ENCODE data around the gene NUDCD3.

DNA sequence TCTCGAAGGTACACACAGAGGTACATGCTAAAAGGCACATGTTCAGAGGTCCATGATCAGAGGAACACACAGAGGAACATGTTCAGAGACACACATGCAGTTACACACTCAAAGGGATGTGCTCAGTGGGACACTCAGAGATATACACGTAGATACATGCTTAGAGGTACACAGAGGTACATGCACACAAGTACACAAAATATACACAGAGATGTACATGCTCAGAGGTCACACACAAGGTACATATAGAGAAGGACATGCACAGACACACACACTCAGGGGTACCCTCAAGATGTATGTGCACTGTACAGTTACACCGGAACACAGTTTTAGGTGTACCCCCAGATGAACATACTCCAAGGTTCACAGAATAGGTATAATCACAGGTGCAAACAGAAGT lies 31.9 kb upstream of the NUDCD3 start:
- no peak for TF ChIP-seq POLR2AphosphoS5 (IDR thresholded peaks at IDR 0.05; ENCODE audit: borderline replicate concordance, low read depth, low read length)
- TF ChIP-seq EZH2 (IDR thresholded peaks at IDR 0.05), result no peak
